HEK293T (cell line): Measurements from ENCODE around the gene SRRM3.

Source experiments
- NFRKB ChIP-seq: fragments of 450-650 bp; IDR thresholded peaks from 2 replicates; pipeline ENCODE4 v1.6.1; 2016; ENCODE audit warnings: mild to moderate bottlenecking, moderate library complexity
- SP1 ChIP-seq: fragments of 450-650 bp; IDR thresholded peaks from 2 replicates; pipeline ENCODE4 v1.6.1; 2017

GRCh38 chr7:76316984-76317781 lies 115.5 kb downstream of the SRRM3 start:
- TF ChIP-seq SP1 (no peak), NFRKB (no peak)
